Activated T-cell treated with anti-CD3 and anti-CD28 coated beads, Interleukin-2, amount 50 U/mL, for 1 hour (primary cell): ENCODE results near the gene HSD17B2.
"Not testable (repeated sequence)": the region's sequence is repeated elsewhere in the genome, so short reads cannot be mapped to it uniquely, and the experiment has no call there.

Experiments used
- DNase-seq: peaks from one replicate; pipeline ENCODE4 v3.0.0-alpha.2; 2020

HSD17B2 gene, protein sequence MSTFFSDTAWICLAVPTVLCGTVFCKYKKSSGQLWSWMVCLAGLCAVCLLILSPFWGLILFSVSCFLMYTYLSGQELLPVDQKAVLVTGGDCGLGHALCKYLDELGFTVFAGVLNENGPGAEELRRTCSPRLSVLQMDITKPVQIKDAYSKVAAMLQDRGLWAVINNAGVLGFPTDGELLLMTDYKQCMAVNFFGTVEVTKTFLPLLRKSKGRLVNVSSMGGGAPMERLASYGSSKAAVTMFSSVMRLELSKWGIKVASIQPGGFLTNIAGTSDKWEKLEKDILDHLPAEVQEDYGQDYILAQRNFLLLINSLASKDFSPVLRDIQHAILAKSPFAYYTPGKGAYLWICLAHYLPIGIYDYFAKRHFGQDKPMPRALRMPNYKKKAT

DNA sequence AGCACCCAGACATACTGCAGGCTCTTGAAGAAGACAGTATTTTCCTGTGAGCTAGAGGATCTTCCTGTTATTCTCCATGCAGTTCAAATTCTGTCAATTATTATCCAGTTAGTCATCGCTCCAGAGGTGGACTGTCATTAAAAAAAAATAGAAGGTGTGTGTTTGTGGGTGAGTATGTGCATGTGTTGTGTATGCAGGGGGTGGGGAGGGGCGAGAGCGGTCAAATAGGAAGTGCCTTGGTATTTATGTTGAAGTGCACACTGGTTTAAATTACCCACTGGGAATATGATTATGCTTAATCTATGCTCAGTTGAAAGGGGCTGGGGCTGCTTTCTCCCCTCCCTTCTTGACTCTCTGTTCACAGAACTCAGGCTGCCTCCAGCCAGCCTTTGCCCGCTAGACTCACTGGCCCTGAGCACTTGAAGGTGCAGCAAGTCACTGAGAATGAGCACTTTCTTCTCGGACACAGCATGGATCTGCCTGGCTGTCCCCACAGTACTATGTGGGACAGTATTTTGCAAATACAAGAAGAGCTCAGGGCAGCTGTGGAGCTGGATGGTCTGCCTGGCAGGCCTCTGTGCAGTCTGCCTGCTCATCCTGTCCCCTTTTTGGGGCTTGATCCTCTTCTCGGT is at the start of gene HSD17B2:
HSD17B2 (plus strand) TSS at position 273 of the 632 bp plus-strand sequence; CDS start at position 445, 172 bp downstream.
- no peak for DNase-seq

DNA sequence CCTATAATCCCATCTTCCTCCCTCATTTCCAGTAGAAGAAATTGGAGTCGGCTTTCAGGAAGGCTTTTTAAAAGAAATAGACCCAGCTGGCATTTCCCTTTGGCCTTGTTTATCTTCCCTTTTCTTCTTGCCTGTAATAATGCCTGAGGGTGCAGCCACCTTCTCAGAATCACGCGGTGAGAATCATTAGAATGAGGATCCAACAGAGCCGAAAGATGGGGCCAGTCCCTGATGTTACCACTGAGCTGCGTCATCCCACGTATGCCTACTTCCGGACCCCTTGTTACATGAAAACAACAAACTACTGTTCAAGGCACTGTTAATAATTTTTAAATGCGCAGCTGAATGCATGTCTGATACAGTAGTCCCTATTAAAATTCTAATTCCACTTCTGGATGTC is 47.9 kb upstream of the HSD17B2 start:
- no peak for DNase-seq

DNA sequence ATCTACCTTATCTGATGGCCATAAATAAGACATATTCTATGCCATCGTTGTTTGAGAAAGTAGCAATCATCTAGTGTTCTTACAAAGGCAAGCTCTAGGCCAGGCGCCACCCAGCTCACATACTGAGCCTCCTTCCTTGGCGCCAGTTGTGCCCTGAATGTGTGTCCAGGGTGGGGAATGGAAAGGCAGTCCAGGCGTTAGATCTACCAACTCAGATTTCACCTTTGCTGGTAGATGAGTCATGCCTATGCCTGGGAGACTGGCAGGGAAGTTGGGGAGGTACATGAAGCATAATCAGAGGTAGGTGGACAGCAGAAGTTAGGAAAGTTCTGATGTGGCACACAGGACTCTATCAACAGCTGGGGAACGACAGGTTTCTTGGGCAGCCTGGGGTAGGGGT is 47.3 kb upstream of the HSD17B2 start:
- no peak for DNase-seq

DNA sequence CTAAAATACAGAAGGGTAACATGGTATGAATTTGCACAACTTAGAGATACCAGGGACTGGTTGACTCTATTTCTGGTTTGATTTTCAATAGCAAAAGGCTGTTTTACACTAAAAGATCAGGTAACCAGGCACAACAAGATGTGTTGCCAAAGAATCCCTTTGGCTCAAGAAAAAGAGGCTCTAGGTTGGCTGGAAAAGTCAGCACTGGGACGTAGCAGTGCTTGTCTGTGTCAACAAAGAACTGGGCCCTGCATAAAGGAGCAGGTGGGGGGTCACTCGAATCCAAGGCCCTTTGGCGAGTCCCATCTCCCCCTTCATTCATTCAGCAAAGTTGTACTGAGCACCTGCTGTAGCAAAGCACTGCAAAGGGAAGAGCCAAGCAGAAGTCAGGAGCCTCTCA is 42.2 kb upstream of the HSD17B2 start:
- DNase-seq: no peak

DNA sequence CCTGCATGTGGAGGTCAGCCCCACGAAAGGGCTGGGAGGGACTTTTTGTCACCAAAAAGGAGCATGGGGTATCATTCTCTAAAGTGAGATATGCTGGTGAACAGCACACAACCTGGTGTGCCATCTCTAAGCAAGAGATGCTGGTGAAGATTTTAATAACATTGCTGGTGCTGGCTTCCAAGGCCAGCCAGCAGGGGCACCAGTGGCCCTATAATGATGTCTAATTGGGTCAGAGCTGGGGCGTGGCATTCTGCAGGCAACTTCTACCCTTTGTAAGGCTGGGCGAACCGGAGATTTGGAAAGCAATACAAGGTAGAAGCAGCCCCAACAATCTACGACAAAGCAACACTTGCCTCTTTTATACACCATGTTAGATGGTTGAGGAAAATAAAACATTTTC is 40.6 kb upstream of the HSD17B2 start:
- no peak for DNase-seq

DNA sequence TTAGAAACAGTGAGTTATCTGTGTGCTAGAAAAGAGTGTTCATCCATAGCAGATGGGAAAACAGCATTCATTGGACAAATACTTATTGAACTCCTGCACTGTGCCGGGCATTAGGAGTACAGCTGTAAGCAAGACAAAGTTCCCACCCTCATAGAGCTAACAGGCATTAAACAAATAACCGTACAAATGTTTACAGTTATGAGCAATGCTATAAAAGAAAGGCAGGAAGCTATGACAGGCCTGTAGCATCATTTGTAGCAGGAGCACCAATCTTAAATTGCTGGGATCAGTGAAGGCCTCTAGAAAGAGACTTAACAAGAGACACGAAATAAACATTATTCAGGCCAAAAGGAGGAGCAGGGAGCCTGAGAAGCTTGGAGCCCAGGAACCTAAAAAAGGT is 39.4 kb upstream of the HSD17B2 start:
- DNase-seq: no peak

DNA sequence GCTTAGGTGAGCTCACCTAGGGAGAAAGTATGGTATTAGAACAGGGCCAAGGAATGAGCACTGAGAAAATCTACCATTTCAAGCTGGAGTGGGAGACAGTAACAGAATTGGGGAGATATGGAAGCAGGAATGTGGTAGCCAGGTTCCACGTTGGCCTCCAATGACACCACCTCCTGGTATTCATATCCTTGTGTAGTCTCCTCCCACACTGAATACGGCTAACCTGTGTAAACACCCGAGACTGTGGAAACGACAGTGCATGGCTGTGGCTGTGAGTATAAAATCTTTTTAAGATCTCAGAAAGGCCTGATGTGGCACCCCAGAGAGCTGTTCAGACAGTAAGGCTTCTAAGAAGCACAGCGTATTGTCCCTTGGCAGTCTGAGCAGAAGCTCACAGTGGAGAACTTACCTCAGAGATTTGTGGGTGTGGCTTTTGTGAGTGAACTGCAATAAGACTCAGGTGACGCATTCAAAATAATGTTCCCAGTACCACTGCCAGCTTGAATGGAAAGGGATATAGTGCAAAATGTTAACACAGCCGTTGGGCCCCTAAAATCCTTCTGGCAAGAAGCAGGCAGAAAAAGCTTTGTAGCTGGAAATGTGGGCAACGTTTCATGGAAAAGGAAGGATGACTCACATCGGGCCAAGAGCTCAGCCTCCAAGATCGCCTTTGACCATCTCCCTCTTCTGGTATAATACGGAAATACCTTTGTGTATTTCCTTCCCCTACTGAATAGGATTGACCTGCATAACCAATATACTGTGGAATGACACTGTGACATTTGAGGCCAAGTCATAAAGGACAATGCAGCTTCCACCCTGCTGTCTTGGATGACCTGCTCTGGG is 38.2 kb upstream of the HSD17B2 start:
- no peak for DNase-seq

DNA sequence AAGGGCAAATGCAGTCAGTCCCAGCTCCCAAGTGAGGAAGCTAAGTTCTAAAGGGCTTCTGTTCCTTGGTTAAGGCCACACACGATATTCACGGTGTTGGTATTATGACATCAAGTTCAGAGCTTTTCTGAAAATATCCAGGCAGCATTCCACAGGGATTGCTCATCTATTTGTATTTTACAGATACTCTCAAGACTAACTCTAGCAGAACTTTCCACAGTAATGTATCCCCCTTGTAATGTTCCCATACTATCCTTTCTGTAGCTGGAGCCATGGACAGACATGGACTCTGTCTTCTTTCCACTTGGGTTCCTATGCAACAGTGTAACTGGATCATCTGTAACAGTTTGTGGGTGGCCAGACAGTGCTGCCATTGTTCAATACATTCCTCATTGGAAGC is 37.3 kb upstream of the HSD17B2 start:
- DNase-seq: no peak

DNA sequence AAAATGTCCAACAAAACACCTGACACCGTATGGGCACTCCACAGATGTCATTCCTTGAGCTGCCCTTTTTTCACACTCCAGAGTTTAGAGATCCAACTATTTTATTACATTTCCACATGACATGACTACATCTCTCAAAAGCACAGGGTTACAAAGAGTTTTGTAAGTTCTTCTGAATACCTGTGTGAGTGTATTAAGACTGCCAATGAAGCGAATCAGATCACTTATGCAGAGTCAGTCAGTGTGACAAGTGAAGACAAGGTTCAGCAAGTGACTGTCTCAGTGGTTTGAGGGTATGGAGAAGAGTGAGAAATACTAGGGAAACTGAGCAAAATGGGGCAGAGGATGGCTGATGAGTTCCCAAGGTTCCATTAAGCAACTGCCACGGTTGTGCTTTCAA is 32.2 kb upstream of the HSD17B2 start:
- DNase-seq: no peak

DNA sequence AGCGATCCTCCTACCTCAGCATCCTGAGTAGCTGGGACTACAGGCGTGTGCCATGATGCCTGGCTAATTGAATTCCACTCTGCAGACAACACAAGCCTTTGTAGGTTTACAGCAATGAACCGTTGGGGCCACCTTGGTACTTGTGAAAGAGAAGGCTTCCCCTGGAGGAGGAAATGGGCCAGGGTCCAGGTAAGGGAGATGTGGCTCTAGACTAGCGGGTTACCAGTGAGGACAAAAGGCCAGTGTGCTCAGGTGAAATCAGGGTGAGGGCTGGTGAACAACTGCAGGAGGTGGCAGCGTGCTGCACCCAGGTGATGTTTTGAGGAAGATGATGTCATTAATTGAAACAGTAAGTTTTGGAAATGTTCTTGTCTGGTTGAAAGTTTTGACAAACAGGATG is 30.5 kb upstream of the HSD17B2 start:
- no peak for DNase-seq

DNA sequence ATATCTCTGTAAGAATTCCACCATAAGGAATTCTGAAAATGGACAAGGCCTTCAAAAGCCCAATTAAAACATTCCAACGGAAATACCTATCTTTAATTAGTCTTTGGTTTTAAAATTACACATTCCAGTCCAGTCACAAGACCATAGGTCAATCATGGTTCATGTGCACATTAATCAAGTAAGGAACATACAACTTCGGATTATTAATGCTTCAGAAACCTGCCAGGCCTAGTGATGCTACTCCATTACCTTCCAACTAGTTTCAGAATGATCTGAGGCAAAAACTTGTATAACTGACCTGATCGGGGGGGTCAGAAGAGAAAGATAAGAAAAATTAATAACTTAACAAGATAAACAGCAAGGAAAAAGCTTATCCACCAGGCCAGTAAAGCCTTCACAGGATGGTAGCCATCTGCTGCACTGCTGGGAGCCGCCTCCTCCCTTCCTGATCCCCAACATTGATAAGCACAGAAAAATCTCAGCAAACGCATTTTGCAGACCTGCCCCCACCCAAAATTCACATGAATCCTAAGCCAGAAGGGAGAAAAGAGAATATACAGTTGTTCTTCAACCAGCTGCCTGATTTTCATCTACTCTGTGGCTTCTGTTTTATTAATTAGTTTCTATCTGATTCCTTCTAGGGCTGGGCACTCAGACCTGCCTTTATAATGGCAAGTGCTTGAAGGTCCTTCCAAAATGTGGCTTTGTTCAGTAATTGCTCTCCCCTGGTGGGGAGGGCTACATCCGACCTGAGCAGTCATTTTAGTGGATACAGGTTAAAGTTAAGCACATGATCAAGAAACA is 29.8 kb upstream of the HSD17B2 start:
- DNase-seq: no peak

DNA sequence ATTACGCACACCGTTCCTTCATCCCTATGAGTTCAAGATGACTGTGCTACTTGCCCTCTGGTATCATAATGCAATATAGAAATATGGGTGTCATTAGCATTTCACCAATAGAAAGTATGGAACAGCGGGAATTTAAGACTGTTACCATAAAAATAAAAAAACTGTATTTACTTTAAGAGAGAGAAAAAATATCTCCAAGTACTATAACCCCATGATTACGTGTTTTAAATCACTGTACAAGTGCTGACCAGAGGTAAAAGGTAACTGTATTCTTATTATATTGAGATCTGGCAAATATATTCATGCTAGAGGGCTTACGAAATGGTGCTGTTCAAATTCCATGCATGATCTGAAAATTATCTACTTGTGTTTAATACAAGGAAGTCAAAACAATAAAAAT is 29.0 kb upstream of the HSD17B2 start:
- DNase-seq: no peak

DNA sequence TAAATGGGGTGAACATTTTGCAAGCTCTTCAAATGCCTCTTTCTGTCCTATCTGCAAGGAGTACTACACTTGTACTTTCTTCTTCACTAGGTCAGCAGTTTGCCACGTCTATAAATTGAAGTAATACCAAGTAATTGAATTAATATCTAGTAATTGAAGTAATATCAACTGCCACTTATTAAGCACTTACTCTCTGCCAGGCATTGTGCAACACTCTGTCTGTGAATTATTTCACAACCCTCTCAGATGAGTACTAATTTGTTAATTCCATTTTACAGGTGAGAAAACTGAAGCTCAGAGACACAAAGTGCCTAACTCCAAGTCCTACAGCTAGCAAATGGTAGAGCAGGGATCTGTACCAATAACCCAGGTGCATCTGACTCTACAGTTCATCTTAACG is 27.9 kb upstream of the HSD17B2 start:
- DNase-seq: no peak

DNA sequence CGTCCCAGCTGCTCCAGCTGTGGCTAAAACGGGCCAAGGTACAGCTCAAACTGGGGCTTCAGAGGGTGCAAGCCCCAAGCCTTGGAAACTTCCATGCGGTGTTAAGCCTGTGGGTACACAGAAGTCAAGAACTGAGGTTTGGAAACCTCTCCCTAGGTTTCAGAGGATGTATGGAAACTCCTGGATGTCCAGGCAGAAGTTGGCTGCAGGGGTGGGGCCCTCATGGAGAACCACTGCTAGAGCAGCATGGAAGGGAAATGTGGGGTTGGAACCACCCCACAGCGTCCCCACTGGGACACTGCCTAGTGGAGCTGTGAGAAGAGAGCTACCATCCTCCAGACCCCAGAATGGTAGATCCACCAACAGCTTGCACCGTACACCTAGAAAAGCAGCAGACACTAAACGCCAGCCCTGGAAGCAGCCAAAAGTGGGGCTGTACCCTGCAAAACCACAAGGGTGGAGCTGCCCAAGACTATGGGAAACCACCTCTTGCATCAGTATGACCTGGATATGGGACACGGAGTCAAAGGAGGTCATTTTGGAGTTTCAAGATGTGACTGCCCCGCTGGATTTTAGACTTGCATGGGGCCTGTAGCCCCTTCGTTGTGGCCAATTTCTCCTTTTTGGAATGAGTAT is 26.0 kb upstream of the HSD17B2 start:
- no peak for DNase-seq

DNA sequence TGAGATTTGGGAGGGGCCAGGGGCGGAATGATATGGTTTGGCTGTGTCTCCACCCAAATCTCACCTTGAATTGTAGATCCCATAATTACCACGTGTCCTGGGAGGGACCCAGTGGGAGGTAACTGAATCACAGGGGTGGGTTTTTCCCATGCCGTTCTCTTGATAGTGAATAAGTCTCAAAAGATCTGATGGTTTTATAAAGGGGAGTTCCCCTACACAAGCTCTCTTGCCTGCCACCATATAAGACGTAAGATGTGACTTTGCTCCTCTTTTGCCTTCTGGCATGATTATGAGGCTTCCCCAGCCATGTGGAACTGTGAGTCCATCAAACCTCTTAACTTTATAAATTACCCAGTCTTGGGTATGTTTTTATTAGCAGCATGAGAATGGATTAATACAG is 25.3 kb upstream of the HSD17B2 start:
- not testable (repeated sequence) for DNase-seq

DNA sequence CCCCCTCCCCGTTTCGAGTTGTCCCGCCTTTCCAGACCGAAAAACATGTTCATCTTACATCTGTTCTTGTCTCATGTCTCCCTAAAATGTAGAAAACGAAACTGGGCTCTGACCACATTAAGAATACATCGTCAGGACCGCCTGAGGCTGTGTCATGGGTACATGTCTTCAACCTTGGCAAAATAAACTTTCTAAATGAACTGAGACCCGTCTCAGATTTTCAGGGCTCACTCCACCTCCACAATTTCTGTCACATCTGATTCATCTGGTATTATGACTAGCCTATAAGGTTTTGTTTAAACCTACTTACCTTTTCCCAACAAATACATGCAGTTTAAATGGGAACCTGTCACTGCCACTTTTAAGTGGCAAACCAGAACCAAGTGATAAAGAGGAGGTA is 24.4 kb upstream of the HSD17B2 start:
- no peak for DNase-seq

DNA sequence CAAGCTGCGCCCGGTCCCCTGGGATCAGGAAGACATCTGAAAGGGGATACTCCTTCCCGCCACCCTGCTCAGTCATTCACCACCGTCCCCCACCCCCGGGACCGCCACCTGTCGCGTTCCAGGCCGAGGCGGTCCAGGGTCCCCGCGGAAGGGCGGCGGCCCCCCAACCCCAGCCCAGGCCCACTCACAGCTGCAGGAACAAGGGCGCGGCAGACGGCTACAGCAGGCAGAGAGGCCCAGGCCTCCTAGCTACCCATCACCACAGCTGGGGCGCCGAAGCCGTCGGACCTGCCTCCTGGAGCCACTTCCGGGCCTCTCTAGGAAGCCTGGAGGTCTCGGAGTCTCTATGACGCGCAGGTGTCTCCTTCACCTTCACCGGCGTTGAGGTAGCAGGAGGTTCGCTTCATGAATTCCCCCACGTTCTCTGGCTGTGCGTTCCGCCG is 23.8 kb upstream of the HSD17B2 start, which contains the start of gene SDR42E1:
SDR42E1 (minus strand) TSS at position 272 of the 443 bp plus-strand sequence. CDS start 10,612 bp downstream, outside the sequence.
- peak; percentile 74 for DNase-seq

DNA sequence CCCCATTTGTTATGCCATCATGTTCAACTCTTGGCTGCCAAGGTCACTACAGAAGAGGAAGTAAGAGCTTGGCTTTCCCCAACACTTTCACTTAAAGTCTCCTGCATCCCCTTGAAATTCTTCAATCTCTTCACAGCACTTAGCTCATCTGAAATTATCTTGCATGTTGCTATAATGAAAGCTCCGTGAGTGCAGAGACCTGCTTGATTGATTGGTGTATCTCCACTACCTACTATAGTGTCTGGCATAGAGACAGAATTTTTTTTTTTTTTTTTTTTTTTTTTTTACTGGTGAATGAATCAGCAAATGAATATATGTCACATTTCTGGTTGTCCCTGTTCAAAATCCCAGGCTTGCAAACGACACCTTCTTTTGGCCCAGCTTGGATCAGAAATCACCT is 21.9 kb upstream of the HSD17B2 start:
- DNase-seq: no peak

DNA sequence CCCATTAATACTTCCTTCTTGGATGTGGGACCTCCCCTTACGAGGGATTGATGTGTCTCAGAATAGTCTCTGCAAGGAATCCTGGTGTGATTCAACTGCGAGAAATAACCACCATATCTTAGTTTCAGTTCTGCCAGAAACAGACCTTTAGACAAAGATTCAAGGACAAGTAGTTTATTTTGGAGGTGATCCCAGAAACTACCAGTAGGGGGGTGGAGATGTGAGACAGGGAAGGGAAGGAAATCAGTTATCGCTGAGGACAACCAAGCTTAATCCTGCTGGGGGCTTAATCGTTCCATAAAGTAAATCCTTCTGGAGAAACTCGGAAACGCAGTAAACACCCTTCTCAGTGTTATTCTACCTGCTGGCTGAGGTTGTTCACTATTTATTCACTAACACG is 18.8 kb upstream of the HSD17B2 start:
- DNase-seq: no peak

DNA sequence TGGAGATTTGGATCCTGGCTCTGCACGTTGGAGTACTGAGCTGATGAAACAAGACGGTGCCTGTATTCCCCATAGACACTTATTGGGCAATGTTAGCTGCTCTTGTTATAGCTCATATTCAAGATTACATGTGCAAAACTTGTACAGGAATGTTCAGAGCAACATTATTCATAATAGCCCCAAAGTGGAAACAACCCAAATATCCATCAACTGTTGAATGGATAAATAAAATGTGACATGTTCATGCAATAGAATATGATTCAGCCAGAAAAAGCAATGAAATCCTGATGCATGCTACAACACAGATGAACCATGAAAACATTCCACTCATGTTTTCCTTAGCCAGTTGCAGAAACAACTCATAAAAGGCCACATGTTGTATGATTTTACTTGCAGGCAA is 18.1 kb upstream of the HSD17B2 start:
- DNase-seq: no peak

DNA sequence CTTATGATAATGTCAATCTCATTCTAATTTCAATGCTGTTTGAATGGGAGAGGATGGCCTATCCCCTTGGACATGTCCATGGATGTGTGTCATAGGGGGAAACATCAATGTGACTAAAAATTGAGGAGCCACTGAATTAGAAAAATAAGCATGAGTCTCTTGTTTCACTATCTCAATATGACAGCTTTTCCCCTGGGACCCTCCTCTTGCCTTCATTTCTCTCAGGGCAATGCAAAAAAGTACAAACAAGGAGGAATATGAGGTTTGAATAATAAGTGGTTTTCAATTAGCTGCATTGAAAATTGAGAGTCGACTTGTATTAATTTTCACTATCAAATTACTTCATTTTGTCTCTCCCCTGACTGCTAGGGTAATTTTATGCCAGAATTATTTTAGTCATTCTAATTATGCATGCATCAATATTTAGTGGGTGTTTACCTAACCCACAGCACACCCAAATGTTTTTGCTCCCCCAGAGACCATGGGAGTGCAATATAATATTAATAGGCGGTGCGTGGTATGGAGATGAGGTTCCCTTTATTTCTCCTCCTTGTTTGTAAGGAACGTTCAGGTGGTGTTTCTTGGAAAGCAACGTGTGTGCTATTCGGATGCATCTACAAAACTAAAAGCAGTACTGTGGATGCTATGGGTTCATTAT is 17.0 kb upstream of the HSD17B2 start:
- no peak for DNase-seq

DNA sequence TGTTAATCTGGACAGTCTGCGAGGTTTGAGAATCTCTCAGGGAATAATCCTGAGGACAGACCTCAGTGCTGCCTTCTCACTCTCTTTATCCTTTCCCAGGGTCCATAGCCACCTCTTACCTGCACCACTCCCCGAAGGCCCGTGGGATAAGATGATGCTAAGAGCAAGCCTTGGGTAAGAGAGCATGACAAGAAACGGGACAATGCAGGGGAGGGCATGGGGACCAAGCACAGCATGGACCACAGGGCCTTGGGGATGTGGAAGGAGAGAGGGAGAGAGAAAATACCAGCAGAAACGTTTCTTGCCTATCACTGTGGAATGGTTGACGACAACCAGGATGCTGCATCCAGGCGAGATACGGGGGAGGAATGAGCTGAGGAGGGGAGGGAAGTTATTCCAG is 15.5 kb upstream of the HSD17B2 start:
- DNase-seq: no peak
